GM12891 (cell line): ENCODE results near the gene KATNA1. TPM values are rescaled to one million over a fixed set of nuclear protein-coding genes. Genes with fewer than 3 reads are reported as not detected.
"Not testable (repeated sequence)": the region's sequence is repeated elsewhere in the genome, so short reads cannot be mapped to it uniquely, and the experiment has no call there.

ENCODE experiments used
- DNase-seq: peaks from one replicate; pipeline ENCODE4 v3.0.0; 2011; ENCODE audit warnings: low spot score; ENCODE audit not compliant: insufficient read length
- FAIRE-seq: peaks from 2 replicates; lab custom pipeline; 2011; peaks lifted over from hg19 to GRCh38; lab: Jason Lieb, UNC
- PAX5 ChIP-seq: IDR thresholded peaks from 2 replicates; pipeline ENCODE4 v1.6.1; 2011; ENCODE audit warnings: low read length, moderate library complexity, mild to moderate bottlenecking; ENCODE audit not compliant: insufficient read depth, severe bottlenecking
- POLR2A ChIP-seq: IDR thresholded peaks from 2 replicates; pipeline ENCODE4 v1.6.1; 2011; ENCODE audit warnings: low read depth, low read length, control low read depth
- POLR2AphosphoS5 ChIP-seq: IDR thresholded peaks from 2 replicates; pipeline ENCODE4 v1.6.1; 2011; ENCODE audit warnings: low read depth, low read length, control low read depth
- POU2F2 ChIP-seq: IDR thresholded peaks from 2 replicates; pipeline ENCODE4 v1.6.1; 2011; ENCODE audit warnings: low read depth, mild to moderate bottlenecking, control low read depth, low read length, moderate library complexity
- SPI1 ChIP-seq: IDR thresholded peaks from 2 replicates; pipeline ENCODE4 v1.6.1; 2011; ENCODE audit warnings: low read depth, low read length, control low read depth
- TAF1 ChIP-seq: IDR thresholded peaks from 2 replicates; pipeline ENCODE4 v1.6.1; 2011; ENCODE audit warnings: low read depth, low read length, control low read depth
- polyA plus RNA-seq: library from polyadenylated mRNA; unstranded; fragments of >200 nt; gene quantifications from one replicate; pipeline ENCODE4 v1.2.1, GENCODE V29; 2012; ENCODE audit warnings: low read depth, missing spikeins, inconsistent platforms; ENCODE audit not compliant: missing spikeins

Gene KATNA1
- polyA plus RNA-seq = 16.2 TPM

- DNase-seq (peak; percentile 91), FAIRE-seq (peak; percentile 99)
- TF ChIP-seq POU2F2 (0 out of 2 replicates have a peak, but pooled peaks have one; percentile 48), PAX5 (no peak), POLR2A (peak; percentile 87), SPI1 (0 out of 2 replicates have a peak, but pooled peaks have one; percentile 17), TAF1 (peak; percentile 65; the same call in 1 of the 2 replicates), POLR2AphosphoS5 (peak; percentile 91)
These were observed at the start of gene KATNA1 for GRCh38 chr6:149648148-149649145. KATNA1 (minus strand) TSS chr6:149648714; CDS start chr6:149638547, 10,167 bp downstream.

- DNase-seq (no peak), FAIRE-seq (no peak)
- TF ChIP-seq SPI1 (no peak), POLR2AphosphoS5 (no peak), POLR2A (no peak), POU2F2 (no peak), PAX5 (no peak), TAF1 (no peak)
These were observed 49.7 kb upstream of the KATNA1 start for GRCh38 chr6:149698175-149698574.

GRCh38 chr6:149696901-149697300 is 48.4 kb upstream of the KATNA1 start:
- TF ChIP-seq TAF1 (no peak), POLR2AphosphoS5 (no peak), POLR2A (no peak), PAX5 (no peak), POU2F2 (no peak), SPI1 (no peak)
- DNase-seq (no peak), FAIRE-seq (no peak)

GRCh38 chr6:149694921-149695320 is 46.4 kb upstream of the KATNA1 start:
- TF ChIP-seq PAX5 (no peak), POU2F2 (no peak), SPI1 (no peak), POLR2AphosphoS5 (no peak), TAF1 (no peak), POLR2A (no peak)
- FAIRE-seq (no peak), DNase-seq (no peak)

DNA sequence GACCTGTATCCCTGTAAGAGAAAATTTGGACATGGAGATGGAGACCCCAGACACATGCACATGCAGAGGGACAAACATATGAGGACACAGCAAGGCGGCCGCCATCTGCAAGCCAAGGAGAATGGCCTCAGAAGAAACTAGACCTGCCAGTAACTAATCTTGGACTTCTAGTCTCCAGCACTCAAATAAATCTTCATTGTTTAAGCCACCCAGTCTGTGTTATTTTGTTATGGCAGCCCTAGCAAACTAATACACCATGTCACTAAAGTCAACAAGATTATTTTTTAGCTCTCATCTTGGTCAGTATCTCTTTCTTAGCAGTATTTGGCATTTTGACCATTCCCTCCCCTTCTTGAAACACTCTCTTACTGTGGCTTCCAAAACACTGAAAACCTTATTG is 42.7 kb upstream of the KATNA1 start:
- TF ChIP-seq POLR2A (no peak), POLR2AphosphoS5 (no peak), TAF1 (no peak), POU2F2 (no peak), SPI1 (no peak), PAX5 (no peak)
- no peak for DNase-seq
- no peak for FAIRE-seq

DNA sequence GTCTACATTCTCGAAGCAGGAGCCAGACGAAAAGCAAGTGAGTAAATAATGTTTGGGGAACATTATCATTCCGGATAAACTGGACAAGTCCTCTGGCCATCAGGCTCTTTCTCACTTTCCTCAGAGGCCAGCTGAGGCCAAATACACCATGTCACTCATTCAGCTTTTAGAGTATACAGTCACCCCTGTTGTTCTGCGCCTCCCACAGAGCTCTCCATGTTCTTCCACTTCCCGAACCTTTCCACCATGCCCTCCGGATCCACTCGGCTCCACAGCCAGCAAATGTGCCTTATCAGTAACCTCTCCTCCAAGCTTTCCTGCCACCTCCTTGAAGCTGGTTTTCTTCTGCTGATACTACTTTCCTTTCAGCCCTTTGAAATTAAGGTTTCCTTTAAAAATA is 37.7 kb upstream of the KATNA1 start:
- DNase-seq = no peak
- TF ChIP-seq POLR2A (no peak), PAX5 (no peak), TAF1 (no peak), POLR2AphosphoS5 (no peak), SPI1 (no peak), POU2F2 (no peak)
- peak; percentile 60 for FAIRE-seq

DNA sequence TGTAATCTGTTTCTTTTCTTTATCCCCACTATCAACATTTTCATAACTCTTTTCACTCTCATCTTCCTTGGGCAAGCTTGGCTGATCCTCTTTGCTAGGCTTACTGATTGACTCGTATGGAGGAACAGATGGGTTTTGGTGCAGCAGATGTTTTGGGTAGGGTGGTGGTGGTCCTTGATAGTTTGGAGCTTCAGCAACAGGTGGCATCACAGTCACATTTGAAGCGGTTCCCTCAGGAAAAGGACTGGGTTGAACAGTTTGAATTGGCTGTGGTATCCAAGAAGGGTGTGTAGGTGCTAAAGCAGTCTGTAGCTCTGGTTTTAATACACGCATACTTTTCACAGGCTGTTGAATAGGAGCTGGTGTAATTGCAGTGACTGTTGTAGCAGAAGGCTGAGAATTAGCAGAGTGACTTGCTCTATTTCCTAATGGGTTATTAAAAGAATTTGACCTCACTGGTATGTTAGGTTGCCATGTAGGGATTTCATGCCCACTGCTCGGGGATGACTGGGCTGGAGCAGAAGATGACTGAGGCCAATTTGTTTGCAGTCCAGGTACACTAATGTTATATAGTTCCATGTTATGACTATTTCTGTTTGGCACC is 34.8 kb upstream of the KATNA1 start:
- no peak for FAIRE-seq
- DNase-seq = no peak
- TF ChIP-seq POU2F2 = no peak
- TF ChIP-seq PAX5 = no peak
- TF ChIP-seq SPI1 = no peak
- TF ChIP-seq POLR2AphosphoS5 = no peak
- no peak for TF ChIP-seq POLR2A
- no peak for TF ChIP-seq TAF1

- not testable (repeated sequence) for FAIRE-seq, DNase-seq
These were observed 33.3 kb upstream of the KATNA1 start for GRCh38 chr6:149681845-149682244.

DNA sequence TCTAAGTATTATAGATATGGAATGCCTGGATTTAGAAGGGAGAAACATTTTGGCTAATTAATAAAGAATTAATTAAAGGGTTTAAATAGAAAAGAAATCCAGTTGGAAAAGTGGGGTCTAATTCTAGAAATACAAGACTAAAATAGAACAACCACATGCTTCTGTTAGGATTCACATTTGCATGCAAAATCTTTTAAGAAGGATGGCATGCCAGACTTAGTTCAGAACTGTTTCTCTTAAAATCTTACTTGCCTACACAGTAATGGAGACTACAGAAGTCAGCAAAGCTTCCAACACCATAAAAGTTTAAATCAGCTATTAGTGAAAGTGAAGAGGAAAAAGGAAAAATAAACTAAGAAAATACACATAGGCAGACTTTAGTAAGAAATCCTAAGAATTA is 32.7 kb upstream of the KATNA1 start:
- TF ChIP-seq PAX5 (no peak), POLR2AphosphoS5 (no peak), TAF1 (no peak), POU2F2 (no peak), SPI1 (no peak), POLR2A (no peak)
- FAIRE-seq (no peak), DNase-seq (no peak)
